ENCODE results near the gene CAPN2. TPM values are rescaled to one million over a fixed set of nuclear protein-coding genes. Genes with fewer than 3 reads are reported as not detected.

Gene CAPN2
- polyA plus RNA-seq, 1 of the 3 experiments (the other 2 are of a cell fraction) = 208 TPM

- no peak for TF ChIP-seq NFIC (IDR thresholded peaks at IDR 0.05; ENCODE audit: borderline replicate concordance)
- no peak for TF ChIP-seq REST (IDR thresholded peaks at IDR 0.05; ENCODE audit: low read depth, low read length)
- no peak for TF ChIP-seq ZBTB33 (IDR thresholded peaks at IDR 0.05; ENCODE audit: borderline replicate concordance, low read depth)
- no peak for TF ChIP-seq ELF1 (IDR thresholded peaks at IDR 0.05)
- no peak for TF ChIP-seq RXRA (IDR thresholded peaks at IDR 0.05; ENCODE audit: borderline replicate concordance, low read depth)
Observed at GRCh38 chr1:223721658-223722607, 9.6 kb downstream of the CAPN2 start (continued).

GRCh38 chr1:223723351-223723904 is 11.1 kb downstream of the CAPN2 start:
- H2AFZ ChIP-seq (ENCODE audit: low read depth) = no peak overlapping the region
- ChIA-PET POLR2A (interaction anchor here (0.6 kb wide), 1 partner anchor 50 kb away, joined by 3 read pairs; no protein-coding TSS in a partner anchor), CTCF (interaction anchor here (2.1 kb wide), 1 partner anchor 26 kb away, joined by 9 read pairs; no protein-coding TSS in a partner anchor)
- no peaks in the 10 kb centered on the region for H3K27me3 ChIP-seq (ENCODE audit: insufficient read depth)
- DNase-seq = no peak
- H3K27ac ChIP-seq (ENCODE audit: low read depth in 2 of 2, low read length in 1 of 2) = no peak overlapping the region; a peak in 1 of 4 replicates
- H3K9ac ChIP-seq = no peak overlapping the region
- H3K36me3 ChIP-seq (replicated peaks in 1 of 2; ENCODE audit: control insufficient read depth in 1 of 2, insufficient read depth in 2 of 2, low read length in 1 of 2) = peaks cover 32 to 40% of the 10 kb centered on the region in 2 experiments
- H3K9me3 ChIP-seq = no peaks in the 10 kb centered on the region
- peaks cover 96% of the 10 kb centered on the region for H3K79me2 ChIP-seq (ENCODE audit: insufficient read depth)
- WGBS (ENCODE audit: low lambda C conversion rate) = 93% methylated on average over 6 of the region's 6 CpGs
- H3F3A ChIP-seq (replicated peaks; ENCODE audit: insufficient read depth) = peaks cover 31% of the 10 kb centered on the region
- TF ChIP-seq POLR2AphosphoS5 (IDR thresholded peaks at IDR 0.05; ENCODE audit: low read depth, low read length) (no peak), TAF1 (IDR thresholded peaks at IDR 0.05; ENCODE audit: borderline replicate concordance, low read depth, low read length) (no peak), MEF2A (IDR thresholded peaks at IDR 0.05; ENCODE audit: borderline replicate concordance, low read depth) (no peak), SIN3A (IDR thresholded peaks at IDR 0.05; ENCODE audit: borderline replicate concordance, low read depth, low read length) (no peak), IRF3 (IDR thresholded peaks at IDR 0.05; ENCODE audit: low read depth, low read length) (no peak), GABPA (IDR thresholded peaks at IDR 0.05; ENCODE audit: low read depth) (no peak), CTCF (IDR thresholded peaks at IDR 0.05) (no peak), YY1 (IDR thresholded peaks at IDR 0.05; ENCODE audit: low read depth) (no peak), PBX3 (IDR thresholded peaks at IDR 0.05) (no peak), TCF12 (IDR thresholded peaks at IDR 0.05) (no peak), RCOR1 (IDR thresholded peaks at IDR 0.05; ENCODE audit: low read length) (no peak), CHD2 (IDR thresholded peaks at IDR 0.05; ENCODE audit: low read length, partially characterized antibody) (no peak), RXRA (IDR thresholded peaks at IDR 0.05; ENCODE audit: borderline replicate concordance, low read depth) (no peak)
- H3K9me2 ChIP-seq = no peaks in the 10 kb centered on the region
- no peak overlapping the region for H3K4me3 ChIP-seq (ENCODE audit: low read depth in 2 of 2, low read length in 1 of 2)
- H3K4me2 ChIP-seq = no peak overlapping the region
- peaks cover 32 to 37% of the 10 kb centered on the region in 2 experiments for H3K4me1 ChIP-seq (ENCODE audit: control insufficient read depth in 1 of 2, insufficient read depth in 2 of 2, low read depth in 1 of 2, low read length in 1 of 2)
- H4K20me1 ChIP-seq (ENCODE audit: insufficient read depth) = peaks cover 22% of the 10 kb centered on the region
